GM21737 (cell line): ENCODE measurements around the gene MECR.
"Not testable (repeated sequence)": the region's sequence is repeated elsewhere in the genome, so short reads cannot be mapped to it uniquely, and the experiment has no call there.

Experiments
- ATAC-seq: cut with Tn5 transposase; IDR thresholded peaks from one replicate; pipeline ENCODE4 v1.9.1; 2021; ENCODE audit warnings: mild to moderate bottlenecking, moderate library complexity; ENCODE audit not compliant: unreplicated experiment

The MECR gene

DNA sequence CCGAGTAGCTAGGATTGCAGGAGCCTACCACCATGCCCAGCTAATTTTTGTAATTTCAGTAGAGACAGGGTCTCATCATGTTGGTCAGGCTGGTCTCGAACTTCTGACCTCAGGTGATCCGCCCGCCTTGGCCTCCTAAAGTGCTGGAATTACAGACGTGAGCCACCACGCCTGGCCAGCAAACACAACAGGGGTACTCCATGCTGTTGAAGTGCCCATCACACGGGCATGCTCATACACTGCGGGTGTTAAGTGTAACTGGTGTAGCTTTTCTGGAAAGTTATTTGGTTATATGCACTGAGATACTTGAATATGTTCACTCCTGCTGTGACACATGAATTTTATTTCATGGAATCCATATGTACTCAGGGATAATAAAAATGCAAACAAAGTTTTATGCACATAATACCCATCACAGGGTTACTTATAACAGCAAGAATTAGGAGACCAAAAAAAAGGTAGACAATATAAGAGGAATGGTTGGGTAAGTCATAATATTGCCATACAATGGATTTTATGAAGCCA is 58.3 kb downstream of the MECR start:
- no peak for ATAC-seq

DNA sequence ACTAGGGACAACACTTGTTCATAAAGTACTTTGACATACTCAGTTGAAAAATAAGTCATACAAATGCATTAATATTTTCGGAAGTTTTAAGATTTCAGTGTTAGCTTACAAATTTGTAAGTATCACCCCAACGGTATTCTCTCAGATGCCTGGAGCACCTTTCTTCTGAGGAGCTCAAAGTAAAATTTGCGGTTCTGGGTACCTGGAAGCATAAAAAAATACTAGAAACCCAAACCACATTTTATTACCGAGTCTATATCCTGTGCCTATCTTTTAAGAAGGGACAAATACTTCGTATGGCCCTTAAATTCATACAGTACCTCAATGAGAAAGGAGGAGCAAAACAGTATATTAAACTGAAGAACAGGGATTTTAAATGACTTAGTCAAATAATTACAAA is 59.2 kb downstream of the MECR start:
- ATAC-seq = no peak

DNA sequence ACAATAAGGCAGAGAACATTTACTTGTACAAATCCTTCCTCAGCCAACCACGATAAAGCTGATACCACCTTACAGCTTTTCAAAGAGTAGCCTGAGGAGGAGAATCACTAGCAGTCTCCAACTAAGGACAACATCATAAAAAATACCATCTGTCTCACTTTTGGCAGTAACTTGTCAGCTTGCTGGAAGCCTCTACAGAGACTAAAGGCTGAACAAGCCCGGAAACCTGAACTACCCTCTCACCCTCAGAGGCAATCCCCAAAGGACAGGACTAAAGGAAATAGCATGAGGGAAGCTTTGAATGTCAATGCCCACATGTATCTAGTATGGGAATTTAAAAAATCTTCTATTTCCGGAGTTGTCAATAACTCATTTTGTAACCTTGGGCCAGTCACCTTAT is 59.6 kb downstream of the MECR start:
- no peak for ATAC-seq

DNA sequence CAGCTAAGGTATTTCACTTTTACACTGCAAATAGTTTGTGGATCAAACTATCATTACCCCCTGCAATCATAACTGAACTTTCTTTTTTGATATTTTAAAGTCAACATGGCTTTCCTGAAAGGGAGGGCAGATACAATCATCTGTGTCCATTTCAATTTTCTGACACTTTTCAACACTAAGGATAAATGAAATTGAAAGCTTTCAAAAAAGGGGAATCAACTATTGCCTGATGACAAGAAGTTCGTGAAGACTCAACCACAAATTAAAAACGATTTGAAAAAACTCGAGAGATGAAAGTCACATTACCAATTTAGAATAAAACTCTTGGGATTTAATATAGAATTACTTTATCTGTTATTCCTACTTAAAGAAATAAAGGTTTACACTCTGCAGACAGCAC is 60.8 kb downstream of the MECR start:
- no peak for ATAC-seq

DNA sequence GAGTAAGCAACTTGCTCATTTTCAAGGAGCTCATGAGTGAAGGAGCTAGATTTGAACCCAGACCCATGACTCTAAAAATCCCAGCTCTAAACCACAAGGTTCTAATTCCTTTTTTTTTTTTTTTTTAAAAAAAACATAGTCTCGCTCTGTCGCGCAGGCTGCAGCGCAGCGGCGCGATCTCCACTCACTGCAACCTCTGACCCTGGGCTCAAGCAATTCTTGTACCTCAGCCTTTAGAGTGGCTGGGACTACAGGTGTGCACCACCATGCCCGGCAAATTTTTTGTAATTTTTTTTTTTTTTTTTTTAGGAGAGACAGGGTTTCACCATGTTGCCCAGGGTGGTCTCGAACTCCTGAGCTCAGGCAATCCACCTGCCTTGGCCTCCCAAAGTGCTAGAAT is 62.8 kb downstream of the MECR start:
- no peak for ATAC-seq

DNA sequence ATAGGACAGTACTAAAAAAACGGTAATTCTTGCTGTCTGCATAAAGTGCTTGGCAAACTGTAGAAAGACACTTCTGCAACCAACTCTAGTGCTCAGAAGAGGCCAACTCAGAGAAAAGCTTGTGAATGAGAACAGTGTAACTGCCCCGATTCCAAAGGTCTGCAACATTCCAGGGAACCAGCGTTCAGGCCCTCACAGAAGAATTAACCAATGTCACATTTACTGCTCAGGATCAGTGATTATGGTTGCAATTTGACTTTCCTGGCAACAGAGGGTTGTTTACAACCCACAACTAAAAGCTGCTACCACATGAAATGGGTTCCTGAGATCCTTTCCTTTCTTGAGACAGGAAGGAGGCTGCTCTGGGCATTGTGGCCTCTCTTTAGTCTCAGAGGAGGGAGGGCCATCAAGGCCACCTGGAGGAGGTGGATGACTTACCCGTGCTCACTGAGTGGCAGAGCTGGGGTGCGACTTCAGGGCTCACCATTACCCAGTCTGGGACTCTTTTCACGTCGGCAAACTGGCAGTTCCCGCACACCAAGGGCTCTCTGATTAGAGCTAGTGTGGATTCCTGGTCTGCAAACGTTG is 64.3 kb downstream of the MECR start:
- ATAC-seq = no peak

- no peak for ATAC-seq
Measured at GRCh38 chr1:29164588-29164987, 66.1 kb downstream of the MECR start.

DNA sequence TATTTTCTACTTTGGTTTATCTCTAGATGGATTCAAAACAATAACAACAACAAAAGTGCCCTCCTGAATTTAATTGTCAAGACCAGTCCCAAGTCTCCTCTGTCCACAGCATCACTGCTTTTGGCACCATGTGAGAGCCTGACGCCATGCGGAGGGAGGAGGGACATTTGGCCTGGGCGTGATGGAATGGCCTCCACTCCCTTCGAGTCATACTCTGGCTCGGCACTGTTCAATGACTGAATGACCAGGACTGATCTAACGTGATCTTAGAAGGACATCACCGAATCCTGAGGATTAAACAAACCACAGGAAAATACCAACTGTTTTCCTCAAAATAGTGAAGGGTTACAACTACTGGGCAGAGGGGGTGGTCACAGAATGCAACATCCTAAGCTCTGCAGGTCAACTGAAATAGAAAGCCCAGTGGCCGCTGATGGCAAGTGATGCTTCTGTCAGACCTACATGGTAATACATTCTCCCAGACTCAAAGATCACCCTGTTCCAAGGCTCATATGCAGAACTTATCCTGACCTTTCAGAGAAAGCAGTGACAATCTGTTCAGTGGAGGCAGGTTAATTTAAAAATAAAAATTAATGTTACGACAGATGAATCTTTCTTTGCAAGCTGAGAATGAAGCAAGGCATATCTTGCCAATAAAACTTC is 68.1 kb downstream of the MECR start:
- no peak for ATAC-seq

GRCh38 chr1:29162025-29162424 is 68.7 kb downstream of the MECR start:
- no peak for ATAC-seq

DNA sequence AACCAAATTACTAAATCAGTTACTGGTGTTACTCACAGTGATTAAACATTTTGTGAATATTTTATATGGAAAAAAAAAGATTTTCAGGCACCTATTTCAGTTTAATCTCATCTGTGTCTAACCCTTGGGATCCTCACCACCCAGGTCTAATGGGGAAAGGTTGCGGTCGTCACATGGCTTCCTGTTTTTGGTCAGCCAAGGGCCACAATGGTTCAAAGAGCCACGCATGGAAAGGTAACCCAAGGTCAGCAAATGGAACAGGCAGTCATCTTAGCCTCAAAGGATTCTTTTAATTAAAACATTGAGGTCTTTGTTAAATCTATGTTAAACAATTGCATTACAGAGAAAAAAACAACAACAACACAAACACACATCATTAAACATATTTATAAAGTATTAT is 71.0 kb downstream of the MECR start:
- ATAC-seq = no peak

DNA sequence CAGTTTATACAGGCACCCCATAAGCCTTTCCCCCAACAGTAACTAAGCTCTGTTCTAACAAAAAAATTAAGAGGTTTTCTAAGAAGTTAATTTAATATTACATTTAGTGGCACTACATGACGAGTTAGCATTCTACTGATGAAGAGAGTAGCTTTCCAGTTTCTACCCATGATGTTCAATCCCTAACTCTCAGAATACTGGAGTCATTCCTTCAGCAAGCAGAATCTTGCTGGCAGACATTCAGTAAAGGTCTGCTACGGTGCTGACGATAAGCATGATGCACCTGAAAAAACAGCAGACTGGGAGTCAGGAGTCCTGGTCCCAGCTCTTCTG is 73.5 kb downstream of the MECR start:
- no peak for ATAC-seq

DNA sequence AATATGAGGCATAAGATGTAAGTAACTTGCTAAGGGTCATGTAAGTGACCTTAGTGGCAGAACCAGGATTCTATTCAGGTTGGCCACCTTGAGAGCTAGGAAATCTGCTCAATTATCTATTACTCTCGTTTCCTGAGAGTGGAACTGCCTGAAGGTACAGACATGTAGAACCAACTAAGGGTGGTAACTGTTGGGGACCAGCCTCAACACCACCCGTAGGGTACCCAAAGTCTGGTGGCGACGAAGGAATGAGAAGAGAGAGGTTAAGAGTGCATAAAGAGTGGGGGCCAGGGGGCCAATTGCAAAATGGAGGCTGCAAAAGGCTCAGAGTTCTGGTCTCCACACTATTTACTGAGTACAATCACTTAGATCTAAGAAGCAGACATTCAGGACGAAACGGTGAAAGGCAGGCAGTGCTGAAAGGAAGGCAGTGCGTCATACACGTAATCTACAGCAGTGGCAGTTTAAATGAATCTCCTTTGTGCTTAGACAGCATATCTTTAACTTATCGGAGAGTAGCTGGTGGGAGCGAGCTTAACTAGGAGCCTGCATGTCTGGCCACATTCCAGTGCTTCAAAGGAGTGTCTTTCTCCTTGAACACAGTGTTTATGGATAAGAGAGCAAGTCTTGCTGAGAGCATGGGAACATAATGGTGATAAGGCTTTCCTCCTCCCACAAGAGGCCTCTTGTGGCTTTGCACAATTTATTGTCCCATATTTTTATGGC is 74.0 kb downstream of the MECR start:
- no peak for ATAC-seq

GRCh38 chr1:29152046-29152805 is 78.5 kb downstream of the MECR start:
- no peak for ATAC-seq

DNA sequence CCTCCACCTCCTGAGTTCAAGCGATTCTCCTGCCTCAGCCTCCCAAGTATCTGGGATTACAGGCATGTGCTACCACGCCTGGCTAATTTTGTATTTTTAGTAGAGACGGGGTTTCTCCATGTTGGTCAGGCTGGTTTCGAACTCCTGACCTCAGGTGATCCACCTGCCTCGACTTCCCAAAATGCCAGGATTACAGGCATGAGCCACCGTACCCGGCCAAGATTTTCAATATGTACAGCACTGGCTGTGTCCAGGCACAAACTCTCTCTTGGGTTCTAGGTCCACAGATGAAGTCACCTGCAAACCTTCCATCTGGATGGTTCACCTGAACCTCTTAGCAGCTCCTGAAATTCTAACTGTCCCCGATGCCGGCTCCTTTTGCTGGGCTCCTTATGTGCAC is 80.4 kb downstream of the MECR start:
- ATAC-seq = not testable (repeated sequence)

GRCh38 chr1:29148656-29149491 is 81.9 kb downstream of the MECR start:
- ATAC-seq = no peak

DNA sequence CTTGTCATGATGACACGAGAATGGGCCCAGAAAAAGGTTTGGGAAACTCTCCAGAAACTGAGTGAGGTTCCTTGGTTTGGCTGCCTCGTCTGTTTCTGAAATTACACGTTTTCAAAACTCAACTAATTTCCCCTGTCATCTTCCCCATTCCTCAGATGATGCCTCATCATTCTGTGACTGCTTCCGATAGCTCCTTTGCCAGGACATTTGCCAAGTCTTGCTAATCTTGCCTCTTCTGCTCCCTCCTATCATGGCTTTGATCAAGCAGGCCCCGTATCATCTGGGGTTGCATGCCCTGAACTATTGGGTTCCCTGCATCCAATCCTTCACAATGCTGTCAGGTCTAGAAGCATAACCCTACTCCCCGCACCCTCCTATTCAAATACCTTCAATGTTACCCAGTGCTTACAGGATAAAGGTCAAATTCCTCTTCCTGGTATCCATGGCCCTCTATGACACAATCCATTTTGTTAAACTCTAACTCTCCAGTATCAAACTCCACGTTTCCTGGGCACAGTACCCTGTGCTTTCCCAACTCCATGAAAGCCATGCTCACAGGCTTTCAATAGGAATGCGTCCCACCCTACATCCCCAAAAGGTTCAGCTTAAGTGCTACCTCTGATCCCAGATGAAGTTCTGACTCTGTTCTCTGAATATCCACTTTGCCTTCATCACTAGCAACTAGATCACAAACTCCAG is 84.8 kb downstream of the MECR start:
- no peak for ATAC-seq

DNA sequence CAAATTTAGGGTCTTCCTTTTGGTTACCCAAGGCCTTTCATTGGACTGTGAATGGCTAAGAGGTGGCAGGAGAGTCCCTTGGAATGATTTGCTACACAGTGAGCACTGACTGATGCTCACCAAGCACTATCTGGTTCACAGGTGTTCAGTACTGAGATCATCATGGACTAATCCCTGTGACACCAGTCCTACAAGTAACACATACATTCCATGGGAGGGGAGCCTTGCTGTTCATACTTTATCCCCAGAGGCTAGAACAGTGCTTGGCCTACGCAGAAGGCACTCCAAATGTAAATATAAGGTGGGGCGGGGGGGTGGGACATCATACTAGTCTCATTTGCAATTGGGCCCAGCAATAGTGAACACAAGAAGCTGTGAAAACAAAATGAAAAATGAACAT is 86.6 kb downstream of the MECR start:
- ATAC-seq = no peak

DNA sequence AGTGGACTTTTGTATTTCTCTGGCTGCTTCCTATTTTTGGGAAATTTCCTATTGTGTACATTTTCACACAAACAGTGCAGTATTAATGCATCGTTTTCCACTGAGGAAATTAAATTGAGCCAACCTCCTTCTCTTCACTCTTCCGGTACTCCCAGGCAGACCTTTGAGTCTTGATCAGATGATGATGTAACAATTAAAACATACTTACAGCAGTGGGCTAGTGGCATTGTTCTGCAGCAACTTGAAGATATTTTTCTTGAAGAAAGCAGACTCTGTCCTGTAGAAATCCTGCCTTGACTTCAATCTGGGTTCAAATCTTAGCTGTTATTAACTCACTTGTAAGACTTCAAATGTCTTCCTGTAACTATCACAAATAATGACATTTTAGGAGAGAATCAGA is 88.0 kb downstream of the MECR start:
- ATAC-seq = no peak
